ENCODE results near the gene GALNT9.

GALNT9 gene

GRCh38 chr12:132218527-132218875 is 110.9 kb downstream of the GALNT9 start:
- in situ Hi-C loops (cut with MboI; ENCODE audit: low sequenced_read_pairs), result no loop called here

- in situ Hi-C loops (cut with MboI; ENCODE audit: low sequenced_read_pairs), result no loop called here
Measured at GRCh38 chr12:132217800-132218526, 111.4 kb downstream of the GALNT9 start.

GRCh38 chr12:132217371-132217770 is 112.0 kb downstream of the GALNT9 start:
- in situ Hi-C loops (cut with MboI; ENCODE audit: low sequenced_read_pairs), result no loop called here

- in situ Hi-C loops (cut with MboI; ENCODE audit: low sequenced_read_pairs), result no loop called here
Measured at GRCh38 chr12:132216354-132216987, 112.9 kb downstream of the GALNT9 start.

GRCh38 chr12:132215299-132215989 is 113.9 kb downstream of the GALNT9 start:
- in situ Hi-C loops (cut with MboI; ENCODE audit: low sequenced_read_pairs), result no loop called here

- in situ Hi-C loops (cut with MboI; ENCODE audit: low sequenced_read_pairs), result no loop called here
Measured at GRCh38 chr12:132214891-132215290, 114.5 kb downstream of the GALNT9 start.

- in situ Hi-C loops (cut with MboI; ENCODE audit: low sequenced_read_pairs), result no loop called here
Measured at GRCh38 chr12:132214161-132214476, 115.3 kb downstream of the GALNT9 start.

- in situ Hi-C loops (cut with MboI; ENCODE audit: low sequenced_read_pairs), result no loop called here
Measured at GRCh38 chr12:132213359-132214160, 115.8 kb downstream of the GALNT9 start.

- in situ Hi-C loops (cut with MboI; ENCODE audit: low sequenced_read_pairs), result no loop called here
Measured at GRCh38 chr12:132211816-132212215, 117.6 kb downstream of the GALNT9 start.

- in situ Hi-C loops (cut with MboI; ENCODE audit: low sequenced_read_pairs), result no loop called here
Measured at GRCh38 chr12:132211326-132211725, 118.1 kb downstream of the GALNT9 start.

- in situ Hi-C loops (cut with MboI; ENCODE audit: low sequenced_read_pairs), result no loop called here
Measured at GRCh38 chr12:132210223-132211055, 119.0 kb downstream of the GALNT9 start.

- in situ Hi-C loops (cut with MboI; ENCODE audit: low sequenced_read_pairs), result no loop called here
Measured at GRCh38 chr12:132209619-132210222, 119.7 kb downstream of the GALNT9 start.

- in situ Hi-C loops (cut with MboI; ENCODE audit: low sequenced_read_pairs), result no loop called here
Measured at GRCh38 chr12:132208153-132208823, 121.1 kb downstream of the GALNT9 start.

GRCh38 chr12:132207083-132207775 is 122.2 kb downstream of the GALNT9 start:
- in situ Hi-C loops (cut with MboI; ENCODE audit: low sequenced_read_pairs), result no loop called here

GRCh38 chr12:132206046-132206434 is 123.3 kb downstream of the GALNT9 start:
- in situ Hi-C loops (cut with MboI; ENCODE audit: low sequenced_read_pairs), result no loop called here

- in situ Hi-C loops (cut with MboI; ENCODE audit: low sequenced_read_pairs), result no loop called here
Measured at GRCh38 chr12:132205271-132206045, 123.9 kb downstream of the GALNT9 start.

GRCh38 chr12:132204793-132205270 is 124.6 kb downstream of the GALNT9 start:
- in situ Hi-C loops (cut with MboI; ENCODE audit: low sequenced_read_pairs), result no loop called here

Data from HL-60/S4 (cell line).